Tibial nerve (tissue), 4 donors: ENCODE results near the gene DCAF6.

Experiments used
- EP300 ChIP-seq, 2 donors: sonication (generic); formaldehyde crosslinking; IDR thresholded peaks; one replicate each; pipeline ENCODE4 v1.6.1; 2017; ENCODE audit warnings: antibody characterized with exemption in 2 of 2, mild to moderate bottlenecking in 1 of 2
- POLR2A ChIP-seq, 2 donors: fragments of 450-650 bp; IDR thresholded peaks; one replicate each; pipeline ENCODE4 v1.6.1; 2017; ENCODE audit warnings: antibody characterized with exemption in 2 of 2, mild to moderate bottlenecking in 2 of 2, moderate library complexity in 2 of 2
- TF ChIP-seq, protein P1 (sequence below), 5 experiments: fragments of 200-600 bp in 3 of 5; fragments of 450-650 bp in 2 of 5; sonication (generic) in 3 of 5; IDR thresholded peaks; one replicate each; pipeline ENCODE4 v1.5.1; 2016 to 2019; ENCODE audit warnings: antibody characterized with exemption in 5 of 5, mild to moderate bottlenecking in 3 of 5, moderate library complexity in 2 of 5

DNA sequence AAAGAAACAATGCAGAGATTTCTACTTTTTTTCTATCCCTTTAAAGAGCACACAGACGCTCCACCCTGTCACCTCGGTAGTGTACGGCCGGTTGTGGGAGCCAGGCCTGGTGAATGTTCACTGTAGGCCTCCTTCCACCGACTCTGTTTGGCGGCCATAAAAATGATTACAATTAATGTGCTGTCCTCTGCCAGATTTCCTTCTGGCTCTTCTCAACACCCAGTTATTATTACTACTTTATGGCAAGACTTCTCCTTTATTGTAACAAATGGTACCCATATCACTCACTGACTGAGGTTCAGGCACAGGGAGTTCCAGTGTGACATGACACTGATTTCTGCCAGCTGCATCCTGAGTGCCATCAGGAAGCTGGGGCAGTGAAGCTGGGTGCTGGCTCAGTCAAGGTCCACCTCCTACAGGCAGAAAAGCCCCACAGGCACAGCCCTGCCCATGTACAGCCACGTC is 162.9 kb downstream of the DCAF6 start:
- TF ChIP-seq EP300 (IDR thresholded peaks at IDR 0.05) (no peak), POLR2A (IDR thresholded peaks at IDR 0.05) (no peak)
- TF ChIP-seq, protein P1, sequence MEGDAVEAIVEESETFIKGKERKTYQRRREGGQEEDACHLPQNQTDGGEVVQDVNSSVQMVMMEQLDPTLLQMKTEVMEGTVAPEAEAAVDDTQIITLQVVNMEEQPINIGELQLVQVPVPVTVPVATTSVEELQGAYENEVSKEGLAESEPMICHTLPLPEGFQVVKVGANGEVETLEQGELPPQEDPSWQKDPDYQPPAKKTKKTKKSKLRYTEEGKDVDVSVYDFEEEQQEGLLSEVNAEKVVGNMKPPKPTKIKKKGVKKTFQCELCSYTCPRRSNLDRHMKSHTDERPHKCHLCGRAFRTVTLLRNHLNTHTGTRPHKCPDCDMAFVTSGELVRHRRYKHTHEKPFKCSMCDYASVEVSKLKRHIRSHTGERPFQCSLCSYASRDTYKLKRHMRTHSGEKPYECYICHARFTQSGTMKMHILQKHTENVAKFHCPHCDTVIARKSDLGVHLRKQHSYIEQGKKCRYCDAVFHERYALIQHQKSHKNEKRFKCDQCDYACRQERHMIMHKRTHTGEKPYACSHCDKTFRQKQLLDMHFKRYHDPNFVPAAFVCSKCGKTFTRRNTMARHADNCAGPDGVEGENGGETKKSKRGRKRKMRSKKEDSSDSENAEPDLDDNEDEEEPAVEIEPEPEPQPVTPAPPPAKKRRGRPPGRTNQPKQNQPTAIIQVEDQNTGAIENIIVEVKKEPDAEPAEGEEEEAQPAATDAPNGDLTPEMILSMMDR (IDR thresholded peaks at IDR 0.05) = no peak
